ENCODE results near the gene PDE10A. TPM values are rescaled to one million over a fixed set of nuclear protein-coding genes. Genes with fewer than 3 reads are reported as not detected.

Gene PDE10A
- total and polyA plus RNA-seq, 9 of the 15 experiments (the other 6 are each of a cell fraction or from before 2014, with no cell fraction given): 0.04 TPM; not detected in 8

DNA sequence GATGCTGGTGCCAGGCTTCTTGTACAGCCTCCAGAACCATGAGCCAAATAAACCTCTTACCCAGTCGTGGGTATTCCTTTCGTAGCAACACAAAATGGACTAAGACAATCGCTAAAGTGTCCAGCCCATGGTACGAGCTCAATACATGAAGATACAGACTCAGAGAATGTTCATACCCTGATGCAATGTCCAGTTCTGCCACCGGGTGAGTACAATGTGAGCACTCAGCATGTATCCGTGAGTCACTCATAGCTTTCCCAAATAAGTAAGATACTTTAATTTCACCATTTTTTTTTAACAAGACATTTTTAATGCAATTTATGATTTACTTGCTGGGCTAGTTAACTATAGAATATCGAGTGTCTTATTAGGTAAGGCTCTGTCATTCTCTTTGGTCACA is 26.7 kb upstream of the PDE10A start:
- no peak for TF ChIP-seq HDAC2 (IDR thresholded peaks at IDR 0.05)
- TF ChIP-seq THRAP3 (IDR thresholded peaks at IDR 0.05; ENCODE audit: borderline replicate concordance): no peak
- TF ChIP-seq ZNF274 (IDR thresholded peaks at IDR 0.05; ENCODE audit: borderline replicate concordance, low read depth, low read length): no peak
- TF ChIP-seq PATZ1 (CRISPR knock-in tag; IDR thresholded peaks at IDR 0.05; ENCODE audit: borderline replicate concordance): no peak
- no peak for TF ChIP-seq NFIX (CRISPR knock-in tag; IDR thresholded peaks at IDR 0.05; ENCODE audit: low read depth)
- no peak for TF ChIP-seq PHF21A (IDR thresholded peaks at IDR 0.05; ENCODE audit: borderline replicate concordance, low read depth)
- TF ChIP-seq MTA2 (IDR thresholded peaks at IDR 0.05; ENCODE audit: low read depth): no peak
- TF ChIP-seq ZNF133 (CRISPR knock-in tag; IDR thresholded peaks at IDR 0.05): no peak
- no peak for TF ChIP-seq CCNT2 (IDR thresholded peaks at IDR 0.05; ENCODE audit: borderline replicate concordance, extremely low read depth, insufficient read length, low read depth, low read length)
- no peak for TF ChIP-seq ZNF766 (CRISPR knock-in tag; conservative IDR thresholded peaks at IDR 0.05)
- ChIA-PET POLR2A (interaction anchor here (0.6 kb wide), 1 partner anchor 201 kb away, joined by 4 read pairs; no protein-coding TSS in a partner anchor), CTCF (ENCODE audit: low intra/inter-chr PET ratio) (no interaction called here)
- 0% methylated on average over 7 of the region's 7 CpGs for WGBS (ENCODE audit: insufficient coverage, low coverage, missing lambda C conversion rate)
- ATAC-seq (no peak), DNase-seq (ENCODE audit: extremely low read depth in 1 of 4, low spot score in 3 of 4) (no peak), FAIRE-seq (no peak)
- Histone ChIP-seq H2AFZ (ENCODE audit: low read depth, low read length) (no peak overlapping the region), H3K27me3 (ENCODE audit: control insufficient read depth in 2 of 2, insufficient read depth in 2 of 2, low read length in 2 of 2) (0 out of 5 replicates have a peak, but pooled peaks cover 0 to 10% of the 10 kb centered on the region in 2 experiments), H4K20me1 (replicated peaks; ENCODE audit: control insufficient read depth, insufficient read depth, low read length) (no peaks in the 10 kb centered on the region), H3K79me2 (ENCODE audit: control insufficient read depth, insufficient read depth, low read length) (no peaks in the 10 kb centered on the region), H3K9ac (ENCODE audit: insufficient read depth in 1 of 2, low read depth in 2 of 2, low read length in 2 of 2) (no peak overlapping the region), H3K27ac (ENCODE audit: extremely low read depth, low read depth, low read length) (no peak overlapping the region), H3K36me3 (ENCODE audit: control insufficient read depth, insufficient read depth, low read length) (no peaks in the 10 kb centered on the region), H3K9me3 (replicated peaks; ENCODE audit: control insufficient read depth, insufficient read depth, low read depth, low read length) (no peaks in the 10 kb centered on the region), H3K4me3 (no peak overlapping the region), H3K4me2 (ENCODE audit: insufficient read depth, low read length) (no peak overlapping the region), H3K4me1 (replicated peaks in 1 of 2; ENCODE audit: control insufficient read depth in 2 of 2, insufficient read depth in 2 of 2, low read length in 2 of 2) (no peaks in the 10 kb centered on the region; a peak in 1 of 5 replicates), H3K9me1 (ENCODE audit: control insufficient read depth, insufficient read depth, low read length) (no peaks in the 10 kb centered on the region)
- BruUV-seq (replicated peaks): no TSS peak
- intact Hi-C loops (cut with micrococcal nuclease): no loop called here
- in situ Hi-C loops (cut with MboI): no loop called here
